ENCODE data around the gene IDH1.
A peak's percentile ranks its signal among the peaks of the same experiment; 100 is the strongest.
"Not testable (repeated sequence)": the region's sequence is repeated elsewhere in the genome, so short reads cannot be mapped to it uniquely, and the experiment has no call there.

IDH1 gene

GRCh38 chr2:208256849-208257813 is 2.3 kb upstream of the IDH1 start:
- not testable (repeated sequence) for DNase-seq (ENCODE audit: low read depth, low spot score)

- no peak for DNase-seq (ENCODE audit: low read depth, low spot score)
Observed at GRCh38 chr2:208256192-208256782, 1.4 kb upstream of the IDH1 start.

GRCh38 chr2:208255557-208256106 is 761 bp upstream of the IDH1 start:
- DNase-seq (ENCODE audit: low read depth, low spot score) = no peak

GRCh38 chr2:208254118-208254870 is 577 bp downstream of the IDH1 start:
- peak; percentile 48 for DNase-seq (ENCODE audit: low read depth, low spot score)

GRCh38 chr2:208253600-208254117 is 1.2 kb downstream of the IDH1 start:
- DNase-seq (ENCODE audit: low read depth, low spot score) = no peak

GRCh38 chr2:208252716-208253492 is 2.0 kb downstream of the IDH1 start:
- no peak for DNase-seq (ENCODE audit: low read depth, low spot score)

- DNase-seq (ENCODE audit: low read depth, low spot score) = no peak
Observed at GRCh38 chr2:208251098-208251497, 3.8 kb downstream of the IDH1 start.

- no peak for DNase-seq (ENCODE audit: low read depth, low spot score)
Observed at GRCh38 chr2:208250388-208250787, 4.5 kb downstream of the IDH1 start.

GRCh38 chr2:208249296-208249695 is 5.6 kb downstream of the IDH1 start:
- no peak for DNase-seq (ENCODE audit: low read depth, low spot score)

- no peak for DNase-seq (ENCODE audit: low read depth, low spot score)
Observed at GRCh38 chr2:208248601-208249000, 6.3 kb downstream of the IDH1 start.

- DNase-seq (ENCODE audit: low read depth, low spot score) = no peak
Observed at GRCh38 chr2:208245746-208246145, 9.1 kb downstream of the IDH1 start.

GRCh38 chr2:208244422-208244821 is 10.4 kb downstream of the IDH1 start:
- no peak for DNase-seq (ENCODE audit: low read depth, low spot score)

GRCh38 chr2:208240619-208241209 is 14.2 kb downstream of the IDH1 start:
- DNase-seq (ENCODE audit: low read depth, low spot score) = no peak

GRCh38 chr2:208239770-208240493 is 14.9 kb downstream of the IDH1 start:
- DNase-seq (ENCODE audit: low read depth, low spot score) = no peak

GRCh38 chr2:208235860-208236259 is 19.0 kb downstream of the IDH1 start:
- no peak for DNase-seq (ENCODE audit: low read depth, low spot score)

GRCh38 chr2:208234786-208235185 is 20.1 kb downstream of the IDH1 start:
- DNase-seq (ENCODE audit: low read depth, low spot score) = no peak

GRCh38 chr2:208228476-208228875 is 26.4 kb downstream of the IDH1 start:
- DNase-seq (ENCODE audit: low read depth, low spot score) = no peak

GRCh38 chr2:208227581-208228232 is 27.2 kb downstream of the IDH1 start:
- DNase-seq (ENCODE audit: low read depth, low spot score) = no peak

- no peak for DNase-seq (ENCODE audit: low read depth, low spot score)
Observed at GRCh38 chr2:208224802-208225201, 30.1 kb downstream of the IDH1 start.
